HEK293T (cell line): ENCODE data around the gene STXBP2.

Experiments used
- CTCF ChIA-PET: fragments of 350-600 bp; formaldehyde crosslinking; extraction: SDS; loops from one replicate; lab custom pipeline; 2021; ENCODE audit warnings: antibody characterized with exemption, inconsistent platforms; lab: Yijun Ruan, JAX
- POLR2A ChIA-PET: fragments of 350-600 bp; formaldehyde crosslinking; extraction: SDS; loops from one replicate; lab custom pipeline; 2020; ENCODE audit warnings: antibody characterized with exemption, inconsistent platforms; lab: Yijun Ruan, JAX
- DNase-seq: peaks from one replicate; pipeline ENCODE4 v3.0.0; 2012; ENCODE audit warnings: mixed read lengths; ENCODE audit errors: extremely low spot score
- ARNT ChIP-seq: fragments of 450-650 bp; IDR thresholded peaks from 2 replicates; pipeline ENCODE4 v1.6.1; 2017; ENCODE audit warnings: mild to moderate bottlenecking
- BHLHE40 ChIP-seq: fragments of 450-650 bp; IDR thresholded peaks from 2 replicates; pipeline ENCODE4 v1.6.1; 2016; ENCODE audit warnings: mild to moderate bottlenecking, moderate library complexity, borderline replicate concordance
- CTBP1 ChIP-seq: fragments of 450-650 bp; IDR thresholded peaks from 2 replicates; pipeline ENCODE4 v1.6.1; 2016; ENCODE audit warnings: borderline replicate concordance
- ELF4 ChIP-seq: fragments of 450-650 bp; IDR thresholded peaks from 2 replicates; pipeline ENCODE4 v1.6.1; 2017; ENCODE audit warnings: antibody characterized with exemption
- FOXA1 ChIP-seq: fragments of 450-650 bp; IDR thresholded peaks from 2 replicates; pipeline ENCODE4 v1.6.1; 2016; ENCODE audit warnings: mild to moderate bottlenecking
- FOXK2 ChIP-seq: fragments of 450-650 bp; IDR thresholded peaks from 2 replicates; pipeline ENCODE4 v1.6.1; 2016; ENCODE audit warnings: mild to moderate bottlenecking
- FOXM1 ChIP-seq: fragments of 450-650 bp; IDR thresholded peaks from 2 replicates; pipeline ENCODE4 v1.6.1; 2017; ENCODE audit warnings: mild to moderate bottlenecking, borderline replicate concordance
- HDGF ChIP-seq: fragments of 450-650 bp; IDR thresholded peaks from 2 replicates; pipeline ENCODE4 v1.6.1; 2017; ENCODE audit warnings: antibody characterized with exemption, borderline replicate concordance
- L3MBTL2 ChIP-seq: fragments of 450-650 bp; conservative IDR thresholded peaks from 2 replicates; pipeline ENCODE4 v1.6.1; 2016; ENCODE audit warnings: mild to moderate bottlenecking
- LEF1 ChIP-seq: fragments of 450-650 bp; IDR thresholded peaks from 2 replicates; pipeline ENCODE4 v1.6.1; 2017; ENCODE audit warnings: mild to moderate bottlenecking, borderline replicate concordance
- NFRKB ChIP-seq: fragments of 450-650 bp; IDR thresholded peaks from 2 replicates; pipeline ENCODE4 v1.6.1; 2016; ENCODE audit warnings: mild to moderate bottlenecking, moderate library complexity
- SP1 ChIP-seq: fragments of 450-650 bp; IDR thresholded peaks from 2 replicates; pipeline ENCODE4 v1.6.1; 2017
- SUZ12 ChIP-seq: fragments of 450-650 bp; IDR thresholded peaks from 2 replicates; pipeline ENCODE4 v1.6.1; 2016; ENCODE audit warnings: mild to moderate bottlenecking
- TARDBP ChIP-seq: fragments of 450-650 bp; IDR thresholded peaks from 2 replicates; pipeline ENCODE4 v1.6.1; 2016
- ZNF384 ChIP-seq: fragments of 450-650 bp; IDR thresholded peaks from 2 replicates; pipeline ENCODE4 v1.6.1; 2016
- TF ChIP-seq, protein P1 (sequence below): fragments of 450-650 bp; IDR thresholded peaks from 2 replicates; pipeline ENCODE4 v1.6.1; 2016

STXBP2 gene

GRCh38 chr19:7636691-7637373 lies at the start of gene STXBP2:
Gene STXBP2 (plus strand): TSS chr19:7637110. CDS start chr19:7637150, 40 bp downstream.
- TF ChIP-seq LEF1, result no peak
- TF ChIP-seq L3MBTL2, result peak; percentile 88
- TF ChIP-seq SUZ12, result no peak
- TF ChIP-seq HDGF, result no peak
- no peak for TF ChIP-seq ZNF384
- TF ChIP-seq, protein P1, sequence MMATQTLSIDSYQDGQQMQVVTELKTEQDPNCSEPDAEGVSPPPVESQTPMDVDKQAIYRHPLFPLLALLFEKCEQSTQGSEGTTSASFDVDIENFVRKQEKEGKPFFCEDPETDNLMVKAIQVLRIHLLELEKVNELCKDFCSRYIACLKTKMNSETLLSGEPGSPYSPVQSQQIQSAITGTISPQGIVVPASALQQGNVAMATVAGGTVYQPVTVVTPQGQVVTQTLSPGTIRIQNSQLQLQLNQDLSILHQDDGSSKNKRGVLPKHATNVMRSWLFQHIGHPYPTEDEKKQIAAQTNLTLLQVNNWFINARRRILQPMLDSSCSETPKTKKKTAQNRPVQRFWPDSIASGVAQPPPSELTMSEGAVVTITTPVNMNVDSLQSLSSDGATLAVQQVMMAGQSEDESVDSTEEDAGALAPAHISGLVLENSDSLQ, result no peak
- no peak for TF ChIP-seq SP1
- no peak for TF ChIP-seq BHLHE40
- TF ChIP-seq FOXM1, result no peak
- TF ChIP-seq ELF4, result peak; percentile 50; the same call in 1 of the 2 replicates
- TF ChIP-seq TARDBP, result no peak
- no peak for TF ChIP-seq ARNT
- TF ChIP-seq NFRKB, result no peak
- DNase-seq, result peak; percentile 94
- ChIA-PET POLR2A (interaction anchor here (1.0 kb wide), 1 partner anchor 44 kb away, joined by 3 read pairs; the partner anchor contains the start of gene TRAPPC5), CTCF (interaction anchor here (0.6 to 1.2 kb wide), 2 partner anchors 68 to 334 kb away, joined by 3 to 5 read pairs; no protein-coding TSS in a partner anchor)

GRCh38 chr19:7589822-7590221 lies 47.1 kb upstream of the STXBP2 start:
- DNase-seq, result no peak
- ChIA-PET POLR2A (no interaction called here), CTCF (no interaction called here)
- TF ChIP-seq FOXA1 (no peak), ZNF384 (no peak), ELF4 (no peak), FOXK2 (no peak), SUZ12 (no peak), NFRKB (no peak)

DNA sequence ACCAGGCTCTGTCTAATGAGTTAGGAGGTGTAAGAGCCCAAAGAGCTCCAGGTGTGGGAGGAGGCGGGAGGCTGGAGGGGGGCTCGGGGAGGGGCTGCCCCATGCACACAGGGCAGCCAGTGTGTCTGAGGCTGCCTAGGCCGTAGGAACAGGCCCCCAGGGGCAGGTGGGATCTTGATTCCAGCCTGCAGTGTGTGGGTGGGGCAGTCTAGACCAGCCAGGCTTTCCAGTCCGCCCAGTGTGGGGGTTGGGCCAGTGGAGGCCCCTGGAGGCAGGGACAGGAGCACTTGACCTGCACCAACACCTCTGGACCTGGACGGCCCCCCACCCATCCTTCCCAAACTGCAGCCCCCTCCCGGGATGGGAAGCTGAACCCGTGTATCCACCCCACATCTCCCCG lies 46.7 kb upstream of the STXBP2 start:
- no peak for DNase-seq
- POLR2A ChIA-PET, result no interaction called here
- CTCF ChIA-PET, result no interaction called here
- TF ChIP-seq LEF1 (no peak), SP1 (no peak), L3MBTL2 (no peak), ELF4 (no peak), TARDBP (no peak), BHLHE40 (no peak), ZNF384 (no peak), FOXK2 (no peak), CTBP1 (no peak)
- TF ChIP-seq, protein P1, result no peak

DNA sequence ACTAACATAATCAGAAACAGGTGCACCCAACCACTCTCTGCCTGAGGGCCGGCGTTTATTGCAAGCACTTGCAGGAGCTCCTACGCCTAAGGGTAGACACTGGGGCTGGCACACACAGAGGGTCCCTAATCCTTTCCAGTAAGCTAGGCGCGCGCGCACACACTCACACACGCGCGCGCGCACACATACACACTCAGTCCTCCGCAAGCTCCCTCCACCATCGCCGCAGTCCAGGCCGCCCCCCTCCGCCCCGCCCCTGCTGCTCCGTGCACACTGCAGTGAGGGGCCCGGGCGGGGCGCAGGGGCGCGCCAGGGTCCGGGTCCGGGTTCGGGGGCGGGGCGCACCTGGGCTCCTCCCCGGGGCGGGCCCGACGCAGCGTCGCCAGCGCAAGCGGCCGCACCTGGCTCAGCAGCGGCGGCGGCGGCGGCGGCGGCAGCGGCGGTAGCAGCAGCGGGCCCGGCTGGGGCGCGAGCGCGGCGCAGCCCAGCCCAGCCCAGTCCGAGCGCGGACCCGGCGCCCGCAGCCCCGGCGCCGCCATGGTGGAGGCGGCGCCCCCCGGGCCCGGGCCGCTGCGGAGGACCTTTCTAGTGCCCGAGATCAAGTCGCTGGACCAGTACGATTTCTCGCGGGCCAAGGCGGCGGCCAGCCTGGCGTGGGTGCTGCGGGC lies 41.3 kb upstream of the STXBP2 start, which contains the start of gene CAMSAP3:
Gene CAMSAP3, plus strand, starts transcription at position 398 of the 668 bp plus-strand sequence. Its CDS starts 140 bp downstream, at position 538.
- CTCF ChIA-PET, result no interaction called here
- TF ChIP-seq HDGF (no peak), SP1 (no peak), SUZ12 (no peak), ZNF384 (no peak), L3MBTL2 (no peak), FOXA1 (no peak), FOXM1 (no peak), NFRKB (no peak), BHLHE40 (no peak), ELF4 (no peak)
- TF ChIP-seq, protein P1, result no peak
- POLR2A ChIA-PET, result interaction anchor here (1.0 to 2.6 kb wide), 3 partner anchors 9 to 34 kb away, joined by 3 to 10 read pairs (median 9); partner anchors contain the start of genes PET100 and XAB2
- DNase-seq, result peak; percentile 68

DNA sequence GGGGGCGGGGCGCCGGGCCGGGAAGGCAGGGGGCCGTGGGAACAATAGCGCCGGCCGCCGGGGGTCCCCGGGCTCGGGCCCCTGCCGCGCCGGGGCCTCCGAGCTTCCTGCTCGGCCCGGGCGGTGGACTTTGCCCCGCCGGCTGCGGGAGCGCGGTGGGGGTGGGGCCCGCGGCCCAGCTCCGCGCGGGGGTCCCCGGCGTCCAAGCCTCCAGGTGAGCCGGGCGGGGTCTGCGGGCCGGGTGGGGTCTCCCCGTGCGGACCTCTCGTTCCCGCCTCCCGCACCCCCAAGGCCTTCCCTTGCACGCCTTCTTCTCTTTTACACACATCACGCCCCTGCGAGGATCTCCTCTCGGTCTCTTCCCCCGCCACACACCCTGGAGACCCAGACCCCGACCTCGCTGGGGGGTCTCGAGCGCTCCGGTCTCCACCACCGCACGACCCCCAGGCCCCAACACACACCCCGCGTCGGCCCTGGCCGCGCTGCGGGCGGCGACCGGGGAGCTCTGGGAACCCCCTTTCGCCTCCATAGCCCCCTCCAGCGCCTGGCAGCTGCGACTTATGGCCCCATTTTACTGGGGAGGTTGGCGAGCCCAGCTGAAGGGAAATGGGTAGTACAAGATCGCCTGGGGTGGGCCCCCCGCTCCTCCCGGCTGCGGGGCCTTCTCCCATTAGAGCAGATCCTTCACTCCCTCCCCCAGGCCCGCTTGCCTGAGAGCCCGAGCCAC lies 40.5 kb upstream of the STXBP2 start:
- TF ChIP-seq LEF1 (no peak), NFRKB (no peak), SP1 (no peak), ELF4 (no peak), FOXM1 (no peak), FOXA1 (no peak), ZNF384 (no peak), BHLHE40 (no peak), TARDBP (no peak), CTBP1 (no peak), SUZ12 (no peak), ARNT (no peak), L3MBTL2 (no peak), HDGF (no peak), FOXK2 (no peak)
- TF ChIP-seq, protein P1, result no peak
- CTCF ChIA-PET, result interaction anchor here (0.7 kb wide), 2 partner anchors 9 to 28 kb away, joined by 4 to 6 read pairs; no protein-coding TSS in a partner anchor

More for the DNA sequence above, 40.5 kb upstream of the STXBP2 start:
- POLR2A ChIA-PET, result interaction anchor here (1.6 to 2.6 kb wide), 2 partner anchors 9 to 33 kb away, joined by 9 to 10 read pairs; partner anchors contain the start of genes PET100 and XAB2
- no peak for DNase-seq
